ENCODE results near the gene ZNF397.

ZNF397 gene

DNA sequence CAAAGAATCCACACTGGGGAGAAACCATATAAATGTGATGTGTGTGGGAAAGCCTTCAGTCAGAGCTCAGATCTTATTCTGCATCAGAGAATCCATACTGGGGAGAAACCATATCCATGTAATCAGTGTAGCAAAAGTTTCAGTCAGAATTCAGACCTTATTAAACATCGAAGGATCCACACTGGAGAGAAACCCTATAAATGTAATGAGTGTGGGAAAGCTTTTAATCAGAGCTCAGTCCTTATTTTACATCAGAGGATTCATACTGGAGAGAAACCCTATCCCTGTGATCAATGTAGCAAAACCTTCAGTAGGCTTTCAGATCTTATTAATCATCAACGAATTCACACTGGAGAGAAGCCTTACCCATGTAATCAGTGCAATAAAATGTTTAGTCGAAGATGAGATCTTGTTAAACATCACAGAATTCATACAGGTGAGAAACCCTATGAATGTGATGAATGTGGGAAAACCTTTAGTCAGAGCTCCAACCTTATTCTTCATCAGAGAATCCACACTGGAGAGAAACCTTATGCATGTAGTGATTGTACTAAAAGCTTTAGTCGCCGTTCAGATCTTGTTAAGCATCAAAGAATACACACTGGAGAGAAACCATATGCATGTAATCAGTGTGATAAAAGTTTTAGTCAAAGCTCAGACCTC lies 65.9 kb downstream of the ZNF397 start:
- no peak for DNase-seq

Measured in activated naive CD4-positive, alpha-beta T cell treated with Interleukin-2 at 50 U/mL for 16 hours (primary cell).